GM12874 (cell line): ENCODE measurements around the gene AK5.

Experiments used
- TF ChIP-seq, protein P1 (sequence below): IDR thresholded peaks from 2 replicates; pipeline ENCODE4 v1.5.1; 2011; ENCODE audit warnings: low read depth, mild to moderate bottlenecking, control low read depth, low read length, moderate library complexity; ENCODE audit not compliant: insufficient read depth

Gene AK5

DNA sequence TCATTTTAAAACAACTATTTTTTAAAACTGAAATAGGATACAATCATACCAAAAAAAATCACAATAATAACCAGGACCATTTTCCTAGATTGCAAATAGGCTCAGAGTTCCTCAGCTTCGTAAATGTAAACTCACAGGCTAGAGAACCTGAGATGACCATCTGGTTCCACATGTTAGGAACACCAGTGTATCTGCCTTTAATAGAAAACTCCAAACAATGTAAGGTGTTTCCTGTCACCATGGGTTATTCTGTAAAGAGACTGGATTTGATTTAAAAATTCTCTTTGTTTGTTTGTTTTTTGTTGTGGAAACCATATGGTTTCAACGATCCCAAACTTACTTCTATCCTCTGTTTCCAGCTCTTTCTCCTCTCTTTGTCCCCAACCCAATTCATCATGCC, 203.1 kb downstream of the AK5 start:
- TF ChIP-seq, protein P1, sequence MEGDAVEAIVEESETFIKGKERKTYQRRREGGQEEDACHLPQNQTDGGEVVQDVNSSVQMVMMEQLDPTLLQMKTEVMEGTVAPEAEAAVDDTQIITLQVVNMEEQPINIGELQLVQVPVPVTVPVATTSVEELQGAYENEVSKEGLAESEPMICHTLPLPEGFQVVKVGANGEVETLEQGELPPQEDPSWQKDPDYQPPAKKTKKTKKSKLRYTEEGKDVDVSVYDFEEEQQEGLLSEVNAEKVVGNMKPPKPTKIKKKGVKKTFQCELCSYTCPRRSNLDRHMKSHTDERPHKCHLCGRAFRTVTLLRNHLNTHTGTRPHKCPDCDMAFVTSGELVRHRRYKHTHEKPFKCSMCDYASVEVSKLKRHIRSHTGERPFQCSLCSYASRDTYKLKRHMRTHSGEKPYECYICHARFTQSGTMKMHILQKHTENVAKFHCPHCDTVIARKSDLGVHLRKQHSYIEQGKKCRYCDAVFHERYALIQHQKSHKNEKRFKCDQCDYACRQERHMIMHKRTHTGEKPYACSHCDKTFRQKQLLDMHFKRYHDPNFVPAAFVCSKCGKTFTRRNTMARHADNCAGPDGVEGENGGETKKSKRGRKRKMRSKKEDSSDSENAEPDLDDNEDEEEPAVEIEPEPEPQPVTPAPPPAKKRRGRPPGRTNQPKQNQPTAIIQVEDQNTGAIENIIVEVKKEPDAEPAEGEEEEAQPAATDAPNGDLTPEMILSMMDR = no peak

DNA sequence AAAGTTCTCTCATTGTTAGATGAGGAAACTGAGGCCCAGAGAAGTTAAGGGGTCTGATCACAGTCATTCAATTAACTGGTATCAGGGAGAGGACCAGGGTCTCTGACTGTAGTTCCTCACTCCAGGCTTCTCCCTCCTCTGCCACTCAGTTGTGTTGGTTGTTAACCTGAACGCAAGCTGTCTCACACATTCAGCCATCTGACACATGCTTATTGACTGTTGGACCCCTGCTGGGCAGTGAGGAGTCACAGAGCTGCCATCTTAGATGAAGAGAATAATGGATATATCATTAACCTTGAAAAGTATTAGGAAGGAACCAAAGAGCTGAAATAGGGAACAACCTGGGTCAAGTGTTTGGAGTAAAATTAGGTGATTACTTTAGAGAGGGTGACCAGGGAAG, 205.8 kb downstream of the AK5 start:
- TF ChIP-seq, protein P1 = no peak

DNA sequence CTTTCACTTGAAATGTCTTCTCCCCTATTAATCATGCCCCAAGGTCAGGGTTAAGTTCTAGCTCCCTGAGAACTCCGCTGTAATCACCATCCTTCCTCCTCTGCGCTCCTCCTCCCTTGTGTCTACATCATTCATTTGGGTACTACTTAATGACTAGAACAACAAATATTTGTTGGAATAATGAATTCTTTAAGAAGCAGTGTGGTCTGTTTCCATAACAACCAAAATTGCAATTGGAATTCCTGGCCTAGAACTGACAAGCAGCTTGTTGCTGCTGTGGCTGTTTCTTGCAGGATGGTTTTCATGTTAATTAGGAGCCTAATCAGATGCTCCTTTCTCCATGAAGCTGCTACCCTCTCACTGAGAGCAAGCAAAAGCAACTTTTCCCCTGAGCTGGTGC, 208.1 kb downstream of the AK5 start:
- TF ChIP-seq, protein P1 = no peak

DNA sequence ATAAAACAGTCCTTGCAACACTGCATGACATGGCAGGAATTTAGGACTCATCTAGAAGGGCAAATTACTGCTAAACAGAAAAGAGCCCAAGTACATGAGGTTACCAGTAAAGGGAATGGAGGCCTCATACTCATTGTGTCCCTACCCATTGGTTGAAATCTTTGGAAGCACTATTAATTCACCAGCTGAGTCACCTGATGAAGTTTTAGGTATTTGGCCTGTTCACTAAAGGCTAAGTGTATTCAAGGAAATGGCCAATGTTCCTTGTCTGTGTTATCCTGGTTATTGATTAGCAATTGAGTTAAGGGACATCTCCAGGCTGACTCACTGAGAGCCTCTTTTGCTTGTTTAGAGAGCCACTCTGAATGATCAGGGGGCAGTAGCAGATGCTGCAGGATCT, 212.2 kb downstream of the AK5 start:
- TF ChIP-seq, protein P1 = no peak

DNA sequence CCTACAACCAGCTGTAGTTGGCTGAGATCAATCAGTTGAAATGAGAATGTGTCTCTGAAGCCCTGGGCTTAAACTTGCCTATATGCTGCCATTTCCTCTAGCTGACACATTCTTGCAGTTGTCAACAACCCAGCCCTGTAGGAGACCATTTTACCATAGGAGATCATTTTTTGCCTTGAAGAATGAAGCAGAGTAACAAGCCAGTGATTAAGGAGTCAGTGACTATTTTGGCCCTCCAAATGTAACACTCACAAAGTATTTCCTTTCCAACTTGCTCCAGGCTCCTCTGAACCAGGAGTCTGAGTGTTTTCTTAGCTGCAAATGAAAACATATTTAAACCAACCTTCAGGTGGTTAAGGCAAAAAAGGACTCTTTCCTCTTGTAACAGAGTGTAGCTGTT, 217.1 kb downstream of the AK5 start:
- TF ChIP-seq, protein P1 = no peak

DNA sequence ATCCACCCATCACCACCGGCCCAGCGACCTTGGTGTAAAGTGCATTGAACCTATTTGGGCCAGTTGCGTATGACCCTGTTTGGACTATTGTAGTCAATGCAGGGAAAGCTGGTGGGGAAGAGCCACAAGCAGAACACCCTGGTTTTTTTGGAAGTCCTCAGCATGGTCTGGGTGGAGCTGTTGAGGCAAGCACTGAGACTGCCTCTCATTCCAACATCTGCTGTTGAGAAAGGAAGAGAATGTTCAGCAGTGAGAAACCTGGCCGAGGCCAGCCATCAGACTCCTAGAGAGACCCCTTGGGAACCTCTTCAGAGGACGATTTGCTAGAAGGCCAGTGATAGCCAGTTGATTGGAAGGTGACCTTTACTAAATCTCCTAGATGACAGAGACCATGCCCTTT, 217.6 kb downstream of the AK5 start:
- TF ChIP-seq, protein P1 = no peak

DNA sequence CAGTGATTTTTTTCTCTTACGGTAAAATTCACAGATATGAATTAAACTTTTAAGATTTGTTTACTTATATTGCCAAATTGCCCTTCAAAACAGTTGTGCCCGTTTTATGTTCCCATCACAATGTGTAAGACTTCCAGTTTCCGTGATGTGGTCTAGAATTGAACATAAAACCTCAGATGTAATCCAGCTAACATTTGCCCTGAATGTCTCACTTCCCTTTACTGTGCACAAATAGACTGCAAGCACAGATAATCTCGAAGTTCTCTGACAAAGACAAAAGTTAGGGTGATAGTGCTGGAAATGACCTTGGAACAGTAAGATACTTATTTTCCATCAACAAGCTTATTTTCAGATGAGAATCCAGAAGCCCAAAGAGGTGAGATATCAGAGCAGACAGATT, 223.2 kb downstream of the AK5 start:
- TF ChIP-seq, protein P1 = no peak

DNA sequence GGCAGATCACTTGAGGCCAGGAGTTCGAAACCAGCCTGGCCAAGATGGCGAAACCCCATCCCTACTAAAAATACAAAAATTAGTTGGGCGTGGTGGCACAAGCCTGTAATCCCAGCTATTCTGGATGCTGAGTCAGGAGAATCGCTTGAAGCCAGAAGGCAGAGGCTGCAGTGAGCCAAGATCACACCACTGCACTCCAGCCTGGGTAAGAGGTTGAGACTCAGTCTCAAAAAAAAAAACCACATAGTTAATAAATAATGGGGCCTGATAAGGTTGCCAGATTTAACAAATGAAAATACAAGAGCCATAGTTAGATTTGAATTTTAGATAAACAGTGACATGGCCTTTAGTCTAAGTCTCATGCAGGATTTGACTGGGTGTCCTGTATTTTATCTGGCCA, 225.0 kb downstream of the AK5 start:
- TF ChIP-seq, protein P1 = no peak
